Liver (tissue), 3 donors: ENCODE data around the gene MAB21L4.

Experiments used
- RAD21 ChIP-seq, 2 donors: IDR thresholded peaks; 2 replicates each; pipeline ENCODE4 v1.6.1; 2016; ENCODE audit warnings: antibody characterized with exemption in 2 of 2, mild to moderate bottlenecking in 2 of 2
- TAF1 ChIP-seq: conservative IDR thresholded peaks from 2 replicates; pipeline ENCODE4 v1.6.1; 2016; ENCODE audit warnings: antibody characterized with exemption, mild to moderate bottlenecking
- TF ChIP-seq, protein P1 (sequence below): fragments of 150-350 bp; IDR thresholded peaks from 2 replicates; pipeline ENCODE4 v1.5.1; 2017; ENCODE audit warnings: improper control_type of control experiment, low read depth, low read length; ENCODE audit not compliant: missing input control
- donor health status: healthy.
- donor health status: healthy.

DNA sequence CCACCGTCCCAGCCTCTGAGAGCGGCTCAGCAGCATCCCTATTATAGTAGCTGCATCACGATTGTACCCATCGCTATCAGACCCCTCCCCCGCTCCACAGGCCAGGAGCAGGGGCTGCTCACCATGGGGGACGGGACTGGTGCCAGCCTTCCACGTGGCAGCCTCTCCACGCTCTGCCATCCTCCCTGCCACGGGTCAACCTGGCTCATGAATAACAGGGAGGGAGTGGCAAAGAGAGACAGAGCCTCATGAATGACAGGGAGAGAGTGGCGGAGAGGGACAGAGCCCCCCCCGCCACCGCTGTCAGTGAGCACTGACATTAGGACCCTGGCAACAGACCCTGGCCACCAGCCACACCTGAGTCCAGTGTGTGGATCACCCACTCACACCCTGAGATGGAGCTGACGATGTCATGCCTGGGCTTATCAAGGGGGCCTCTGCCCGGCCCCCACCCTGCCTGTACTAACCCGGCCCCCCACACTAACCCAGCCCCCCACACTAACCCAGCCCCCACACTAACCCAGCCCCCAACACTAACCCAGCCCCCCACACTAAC is 27.1 kb upstream of the MAB21L4 start:
- TF ChIP-seq, protein P1, sequence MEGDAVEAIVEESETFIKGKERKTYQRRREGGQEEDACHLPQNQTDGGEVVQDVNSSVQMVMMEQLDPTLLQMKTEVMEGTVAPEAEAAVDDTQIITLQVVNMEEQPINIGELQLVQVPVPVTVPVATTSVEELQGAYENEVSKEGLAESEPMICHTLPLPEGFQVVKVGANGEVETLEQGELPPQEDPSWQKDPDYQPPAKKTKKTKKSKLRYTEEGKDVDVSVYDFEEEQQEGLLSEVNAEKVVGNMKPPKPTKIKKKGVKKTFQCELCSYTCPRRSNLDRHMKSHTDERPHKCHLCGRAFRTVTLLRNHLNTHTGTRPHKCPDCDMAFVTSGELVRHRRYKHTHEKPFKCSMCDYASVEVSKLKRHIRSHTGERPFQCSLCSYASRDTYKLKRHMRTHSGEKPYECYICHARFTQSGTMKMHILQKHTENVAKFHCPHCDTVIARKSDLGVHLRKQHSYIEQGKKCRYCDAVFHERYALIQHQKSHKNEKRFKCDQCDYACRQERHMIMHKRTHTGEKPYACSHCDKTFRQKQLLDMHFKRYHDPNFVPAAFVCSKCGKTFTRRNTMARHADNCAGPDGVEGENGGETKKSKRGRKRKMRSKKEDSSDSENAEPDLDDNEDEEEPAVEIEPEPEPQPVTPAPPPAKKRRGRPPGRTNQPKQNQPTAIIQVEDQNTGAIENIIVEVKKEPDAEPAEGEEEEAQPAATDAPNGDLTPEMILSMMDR = no peak
- no peak for TF ChIP-seq TAF1
- TF ChIP-seq RAD21 (IDR thresholded peaks at IDR 0.05) = no peak
